Non-pigmented ciliary epithelial cell (primary cell): ENCODE measurements around the gene CHRNB2.

Source experiments
- DNase-seq: peaks from one replicate; pipeline ENCODE4 v3.0.0-alpha.2; 2010; ENCODE audit warnings: low read depth

CHRNB2 gene

GRCh38 chr1:154581766-154582165 is 14.2 kb downstream of the CHRNB2 start:
- DNase-seq: no peak

GRCh38 chr1:154582885-154583284 is 15.3 kb downstream of the CHRNB2 start:
- DNase-seq: no peak

GRCh38 chr1:154583773-154584172 is 16.2 kb downstream of the CHRNB2 start:
- no peak for DNase-seq

- DNase-seq: no peak
Observed at GRCh38 chr1:154584267-154584994, 16.9 kb downstream of the CHRNB2 start.

- DNase-seq: no peak
Observed at GRCh38 chr1:154586231-154586630, 18.7 kb downstream of the CHRNB2 start.

- no peak for DNase-seq
Observed at GRCh38 chr1:154586641-154587040, 19.1 kb downstream of the CHRNB2 start.

- DNase-seq: no peak
Observed at GRCh38 chr1:154589780-154590179, 22.2 kb downstream of the CHRNB2 start.

GRCh38 chr1:154590756-154591155 is 23.2 kb downstream of the CHRNB2 start:
- no peak for DNase-seq

GRCh38 chr1:154591206-154591605 is 23.6 kb downstream of the CHRNB2 start:
- no peak for DNase-seq

GRCh38 chr1:154593390-154593789 is 25.8 kb downstream of the CHRNB2 start:
- no peak for DNase-seq

- no peak for DNase-seq
Observed at GRCh38 chr1:154594811-154595210, 27.2 kb downstream of the CHRNB2 start.

- DNase-seq: no peak
Observed at GRCh38 chr1:154595621-154596020, 28.0 kb downstream of the CHRNB2 start.

GRCh38 chr1:154598871-154599635 is 31.5 kb downstream of the CHRNB2 start:
- DNase-seq: no peak

- no peak for DNase-seq
Observed at GRCh38 chr1:154599658-154600057, 32.1 kb downstream of the CHRNB2 start.

- no peak for DNase-seq
Observed at GRCh38 chr1:154603317-154603716, 35.7 kb downstream of the CHRNB2 start.

GRCh38 chr1:154605534-154605933 is 38.0 kb downstream of the CHRNB2 start:
- DNase-seq: no peak

GRCh38 chr1:154607106-154607608 is 39.6 kb downstream of the CHRNB2 start:
- DNase-seq: no peak

- DNase-seq: peak; percentile 87
Observed at GRCh38 chr1:154607609-154608396, 40.2 kb downstream of the CHRNB2 start, which contains the start of gene ADAR. Gene ADAR, minus strand, starts transcription at chr1:154608186. Its CDS starts 180 bp downstream, at chr1:154608006.

- DNase-seq: no peak
Observed at GRCh38 chr1:154608397-154609270, 41.1 kb downstream of the CHRNB2 start.

- no peak for DNase-seq
Observed at GRCh38 chr1:154609398-154610380, 42.1 kb downstream of the CHRNB2 start.
